Measurements from ENCODE around the gene DZIP1L. TPM values are rescaled to one million over a fixed set of nuclear protein-coding genes. Genes with fewer than 3 reads are reported as not detected.

Gene DZIP1L
- total RNA-seq, 1 donor from 2014 or later = 4.5 TPM

DNA sequence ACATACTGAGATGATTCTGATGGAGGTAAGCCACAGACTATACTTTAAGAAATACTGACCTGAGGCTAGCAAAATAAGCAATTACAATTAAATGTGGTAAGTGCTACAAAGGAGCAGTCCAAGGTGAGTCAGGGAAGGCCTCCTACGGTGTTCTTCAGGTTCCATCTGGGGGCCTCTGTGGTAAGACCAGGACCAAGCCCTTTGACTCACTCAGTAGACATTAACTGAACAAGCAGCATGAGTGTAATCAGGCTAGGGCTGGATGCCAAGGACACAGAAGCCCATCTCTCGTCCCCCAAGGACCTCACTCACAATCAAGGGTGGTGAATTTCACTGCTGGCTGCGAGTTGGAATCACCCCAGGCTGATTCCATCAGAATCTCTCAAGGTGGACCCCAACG is 37.3 kb downstream of the DZIP1L start:
- FAIRE-seq (no peak), DNase-seq (ENCODE audit: low spot score in 2 of 2) (no peak)

DNA sequence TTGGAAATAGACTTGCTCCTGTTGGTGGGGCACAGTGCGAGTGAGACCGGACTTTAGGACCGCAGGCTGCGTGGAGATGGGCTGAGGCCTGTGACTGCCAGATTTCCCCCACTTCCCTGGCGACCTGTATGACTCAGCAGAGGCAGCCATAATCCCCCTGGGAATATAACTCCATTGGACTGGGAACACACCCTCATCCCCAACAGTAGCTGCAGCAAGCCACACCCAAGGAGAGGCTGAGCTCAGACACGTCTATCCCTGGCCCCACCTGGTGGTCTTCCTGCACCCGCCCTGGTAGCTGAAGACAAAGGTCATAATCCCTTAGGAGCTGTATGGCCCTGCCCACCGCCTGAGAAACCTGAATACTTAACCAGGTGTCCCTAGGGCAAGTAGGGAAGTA is 42.6 kb downstream of the DZIP1L start:
- no peak for DNase-seq (ENCODE audit: low spot score in 2 of 2)
- no peak for FAIRE-seq

DNA sequence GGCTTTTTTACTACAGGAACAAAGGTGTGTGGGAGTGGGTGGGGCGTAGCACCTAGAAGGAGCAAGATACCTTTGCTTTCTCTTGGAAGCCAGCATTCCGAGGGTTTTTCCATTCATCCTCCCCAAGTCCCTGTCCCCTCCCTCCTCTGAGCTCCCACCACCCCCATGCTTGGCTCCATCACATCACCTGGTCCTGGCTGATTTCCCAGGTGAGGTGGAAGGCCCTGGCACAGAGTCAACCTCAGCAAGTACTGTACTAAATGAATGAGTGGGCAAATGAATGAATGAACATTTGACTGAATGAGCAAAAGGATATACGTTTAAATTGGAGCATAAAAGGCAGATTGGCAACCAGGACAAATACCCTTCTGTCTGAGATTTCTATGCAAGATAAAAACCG is 45.4 kb downstream of the DZIP1L start:
- DNase-seq (ENCODE audit: low spot score in 2 of 2) (no peak), FAIRE-seq (no peak)

DNA sequence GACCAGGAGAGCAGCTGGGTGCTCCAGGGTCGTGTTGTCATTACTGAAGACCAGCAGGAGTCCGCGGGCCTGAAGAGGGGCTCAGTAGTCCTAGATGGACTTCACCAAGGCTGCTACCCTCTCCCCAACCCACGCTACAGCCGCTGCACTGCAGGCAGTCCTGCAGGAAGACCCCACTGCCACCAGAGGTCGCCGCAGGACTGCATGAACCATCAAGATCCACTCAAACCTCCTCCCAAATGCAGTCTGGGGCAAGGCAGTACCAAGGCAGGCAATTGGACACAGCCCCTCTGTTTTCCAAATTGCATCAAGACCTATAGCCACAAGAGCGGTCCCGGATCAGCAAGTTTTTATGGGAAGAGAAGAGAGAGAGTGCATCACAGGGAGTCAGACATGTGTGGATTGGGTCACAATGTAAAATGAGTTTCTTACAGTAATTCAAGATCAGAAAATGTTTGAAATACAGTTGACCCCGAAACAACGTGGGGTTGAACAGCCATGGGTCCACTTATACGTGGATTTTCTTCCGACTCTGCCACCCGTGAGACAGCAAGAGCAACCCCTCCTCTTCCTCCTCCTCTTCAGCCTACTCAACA is 46.7 kb downstream of the DZIP1L start:
- FAIRE-seq (no peak), DNase-seq (ENCODE audit: low spot score in 2 of 2) (peak; percentile 40 to 83)

DNA sequence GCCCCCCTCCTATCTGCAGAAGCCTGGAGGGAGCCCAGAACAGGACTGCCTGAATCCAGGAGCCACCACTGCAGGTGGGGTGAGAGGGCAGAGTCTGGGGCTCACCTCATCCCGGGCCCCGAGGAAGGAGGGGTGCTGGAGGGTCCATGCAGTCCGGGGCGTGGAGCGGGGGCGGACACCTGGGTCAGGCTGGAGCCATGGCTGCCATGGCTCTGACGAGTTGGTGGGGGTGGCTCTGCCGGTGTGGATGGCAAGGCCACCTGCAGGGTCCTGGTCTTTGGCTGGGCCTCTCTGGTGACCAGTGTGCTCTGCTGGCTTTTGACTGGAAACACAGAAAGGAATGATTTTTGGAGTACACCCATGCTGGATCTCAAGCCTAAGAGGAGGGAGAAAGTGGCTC is 47.4 kb downstream of the DZIP1L start:
- FAIRE-seq = no peak
- DNase-seq (ENCODE audit: low spot score in 2 of 2) = no peak

DNA sequence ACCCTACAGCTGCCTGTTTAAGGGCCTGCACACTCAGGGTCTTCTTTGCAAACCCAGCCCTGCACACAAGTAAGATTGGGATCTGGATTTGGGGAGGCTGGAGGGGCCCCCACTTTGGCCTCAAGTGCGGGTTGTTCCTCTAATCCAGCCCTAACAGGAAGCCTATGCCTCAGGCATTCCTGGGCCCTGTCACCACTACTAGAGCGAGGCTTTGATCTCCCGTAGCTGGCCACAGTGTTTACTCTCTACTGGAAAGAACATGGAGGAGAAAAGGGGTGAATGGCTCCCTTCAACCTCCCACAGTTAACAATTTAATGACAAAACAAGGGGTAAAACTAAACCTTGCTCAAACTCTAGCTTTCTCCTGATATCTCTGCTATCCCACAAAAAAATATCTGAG is 48.4 kb downstream of the DZIP1L start:
- DNase-seq (ENCODE audit: low spot score in 2 of 2) (no peak), FAIRE-seq (no peak)

DNA sequence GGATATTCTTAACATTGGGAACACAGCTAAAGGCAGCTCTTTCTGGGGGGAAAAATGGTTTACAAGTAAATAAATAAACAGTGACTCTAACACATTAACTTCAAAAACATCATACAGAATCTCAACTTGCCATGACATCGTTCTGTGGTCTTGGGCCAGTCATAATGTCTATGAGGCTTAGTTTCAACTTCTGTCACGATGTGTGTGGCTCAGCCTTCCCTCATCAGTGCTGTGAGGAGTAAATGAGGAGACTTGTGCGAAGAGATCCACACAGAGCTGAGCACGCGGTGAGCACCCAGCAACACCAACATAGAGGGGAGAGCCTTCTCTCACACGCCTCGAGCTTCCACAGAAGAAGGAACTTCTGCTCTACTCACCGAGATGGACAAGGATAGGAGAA is 49.0 kb downstream of the DZIP1L start:
- FAIRE-seq (no peak), DNase-seq (ENCODE audit: low spot score in 2 of 2) (no peak)

DNA sequence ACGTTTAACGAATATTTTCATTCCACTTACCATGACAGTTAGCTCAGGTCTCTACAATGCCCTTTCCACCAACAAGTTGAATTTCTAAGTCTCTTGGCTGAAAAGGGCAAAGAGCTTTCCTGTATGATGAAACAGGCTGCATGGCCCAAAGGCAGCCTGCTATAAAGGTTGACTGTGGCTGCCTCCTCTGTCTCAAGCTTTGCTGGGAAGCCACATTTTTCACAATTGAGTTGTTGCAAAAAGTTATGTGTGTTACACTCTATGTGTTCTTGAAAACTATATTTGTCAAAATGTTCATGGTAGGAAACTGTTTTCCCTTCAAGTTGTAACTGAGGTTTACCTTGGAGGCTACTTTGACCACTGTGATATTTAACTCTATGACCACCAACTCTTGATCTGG is 49.5 kb downstream of the DZIP1L start:
- FAIRE-seq (no peak), DNase-seq (ENCODE audit: low spot score in 2 of 2) (no peak)

DNA sequence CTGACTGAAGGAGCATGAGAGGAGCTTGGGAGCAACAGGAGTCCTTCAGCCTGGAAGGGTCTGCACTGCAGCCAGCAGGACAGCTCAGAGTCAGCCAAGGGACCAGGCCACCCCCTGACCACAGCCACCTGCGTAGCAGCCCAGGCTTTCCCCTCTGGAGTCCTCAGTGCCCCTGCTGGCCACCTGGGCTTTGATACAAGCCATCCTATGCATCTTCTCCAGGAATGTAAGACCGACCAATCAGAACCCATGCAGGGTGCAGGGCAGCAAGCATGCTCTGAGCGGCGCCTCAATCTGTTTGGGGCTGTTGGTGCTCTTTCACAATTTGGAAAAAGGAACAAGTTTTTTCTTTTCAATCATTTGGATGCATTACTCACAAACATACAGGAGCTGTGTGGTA is 52.0 kb downstream of the DZIP1L start:
- FAIRE-seq (no peak), DNase-seq (ENCODE audit: low spot score in 2 of 2) (no peak)

DNA sequence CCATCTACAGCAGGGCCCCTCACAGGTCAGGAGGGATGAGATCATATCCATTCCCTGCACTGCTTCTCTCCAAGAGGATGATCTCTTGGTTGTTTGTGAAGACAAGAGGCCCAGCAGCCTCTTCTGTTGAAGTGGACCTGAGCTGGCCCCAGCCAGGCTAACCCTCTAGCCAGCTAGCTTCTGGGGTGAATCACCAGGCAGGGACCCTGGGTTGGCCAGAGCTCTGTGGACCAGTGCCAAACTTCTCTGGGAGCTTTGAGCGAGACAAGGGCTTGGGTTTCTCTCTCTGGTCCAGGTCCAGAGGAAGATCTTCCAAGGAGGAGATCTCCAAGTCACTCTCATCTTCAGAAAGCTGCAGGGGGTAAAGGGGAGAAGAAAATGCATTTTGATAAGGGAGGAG is 52.8 kb downstream of the DZIP1L start:
- no peak for DNase-seq (ENCODE audit: low spot score in 2 of 2)
- no peak for FAIRE-seq

DNA sequence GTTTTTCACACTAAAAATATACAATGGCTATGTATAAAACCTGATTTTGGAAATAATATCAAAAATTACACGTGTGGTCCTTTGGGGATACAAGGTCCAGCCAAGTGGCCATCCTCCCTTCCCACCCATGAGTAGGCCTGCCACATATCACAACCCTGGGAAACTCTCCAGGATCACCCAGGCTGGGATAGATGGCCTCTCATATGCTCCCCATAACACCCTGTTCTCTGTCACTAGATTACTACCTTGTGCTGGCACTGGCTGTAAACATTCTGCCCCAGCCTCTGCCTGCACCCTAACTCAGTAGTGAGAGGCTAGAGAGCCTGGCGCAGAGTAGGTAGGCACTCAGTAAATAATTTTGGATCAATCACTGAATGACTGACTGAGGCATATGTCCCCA is 53.4 kb downstream of the DZIP1L start:
- FAIRE-seq = no peak
- no peak for DNase-seq (ENCODE audit: low spot score in 2 of 2)

DNA sequence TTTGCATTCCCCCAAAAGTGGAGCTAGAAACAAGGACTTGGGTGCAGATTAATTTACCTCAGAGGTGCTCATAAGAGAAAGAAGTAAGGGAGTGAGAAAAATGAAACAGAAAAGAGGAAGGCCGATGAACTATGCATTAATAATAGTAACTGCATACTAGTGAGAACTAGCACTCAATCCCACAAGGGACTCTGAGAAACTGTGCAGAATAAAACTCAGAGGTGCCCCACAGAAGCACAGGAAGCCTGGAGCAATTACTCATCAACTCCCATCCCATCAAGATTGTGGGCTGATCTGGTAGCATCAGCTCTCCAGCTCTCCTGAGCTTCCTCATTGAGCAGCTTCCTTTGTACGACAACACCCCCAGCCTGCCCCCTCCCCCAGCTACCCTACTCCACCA is 54.6 kb downstream of the DZIP1L start:
- DNase-seq (ENCODE audit: low spot score in 2 of 2) = no peak
- no peak for FAIRE-seq

DNA sequence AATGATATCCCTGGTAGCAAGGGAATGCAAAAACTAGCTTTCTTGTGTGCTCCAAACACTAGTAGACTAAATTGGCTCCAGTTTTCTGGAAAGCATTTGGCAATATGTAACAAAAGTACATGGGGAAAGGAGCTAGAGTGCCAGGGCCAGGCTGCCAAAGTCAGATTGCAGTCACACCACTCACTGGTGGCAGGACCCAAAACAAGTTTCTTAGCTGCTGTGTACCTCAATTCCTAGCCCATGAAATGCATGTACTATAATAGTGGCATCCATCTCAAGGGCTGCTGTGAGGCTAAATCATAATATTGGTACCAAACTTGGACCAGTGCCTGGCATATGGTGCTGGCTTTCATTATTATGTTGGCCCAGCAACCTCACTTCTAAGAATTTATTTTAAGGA is 56.1 kb downstream of the DZIP1L start:
- DNase-seq (ENCODE audit: low spot score in 2 of 2) (no peak), FAIRE-seq (no peak)

DNA sequence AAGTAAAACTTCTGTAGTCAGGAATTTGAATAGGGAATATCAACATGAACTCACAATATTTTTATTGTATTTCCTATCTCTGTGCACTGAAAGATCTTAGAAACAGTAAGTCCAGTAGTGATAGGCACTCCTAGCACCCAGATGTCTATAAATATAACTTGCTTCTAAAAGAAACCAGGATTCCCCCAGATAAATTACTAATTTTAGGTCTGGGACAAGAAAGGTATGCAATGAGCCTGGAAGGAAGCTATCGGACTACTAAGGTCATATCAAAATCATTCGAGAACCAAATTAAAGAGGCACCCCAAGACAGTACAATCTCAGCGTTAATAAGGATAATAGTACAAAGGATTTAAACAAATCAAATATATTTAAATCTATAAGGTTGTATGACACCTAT is 58.0 kb downstream of the DZIP1L start:
- no peak for FAIRE-seq
- no peak for DNase-seq (ENCODE audit: low spot score in 2 of 2)

DNA sequence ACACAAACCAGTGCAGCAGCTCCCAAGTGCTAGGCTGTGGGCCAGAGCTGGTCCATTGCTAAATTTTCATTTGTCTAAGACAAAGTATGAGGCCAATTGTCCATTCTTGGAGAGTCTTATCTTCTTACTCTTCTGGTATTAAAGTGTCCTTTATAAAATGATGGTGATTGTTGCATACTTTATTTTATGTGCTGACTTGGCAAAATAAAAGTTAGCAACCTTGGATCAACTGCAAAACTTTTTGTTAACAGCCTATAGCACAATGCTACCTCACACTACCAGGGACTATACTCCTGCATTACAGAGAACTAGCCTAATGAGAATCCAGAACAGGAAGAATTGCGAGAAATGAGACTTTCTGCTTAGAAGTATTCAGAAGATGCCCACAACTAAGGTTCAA is 61.4 kb downstream of the DZIP1L start:
- FAIRE-seq = no peak
- no peak for DNase-seq (ENCODE audit: low spot score in 2 of 2)

DNA sequence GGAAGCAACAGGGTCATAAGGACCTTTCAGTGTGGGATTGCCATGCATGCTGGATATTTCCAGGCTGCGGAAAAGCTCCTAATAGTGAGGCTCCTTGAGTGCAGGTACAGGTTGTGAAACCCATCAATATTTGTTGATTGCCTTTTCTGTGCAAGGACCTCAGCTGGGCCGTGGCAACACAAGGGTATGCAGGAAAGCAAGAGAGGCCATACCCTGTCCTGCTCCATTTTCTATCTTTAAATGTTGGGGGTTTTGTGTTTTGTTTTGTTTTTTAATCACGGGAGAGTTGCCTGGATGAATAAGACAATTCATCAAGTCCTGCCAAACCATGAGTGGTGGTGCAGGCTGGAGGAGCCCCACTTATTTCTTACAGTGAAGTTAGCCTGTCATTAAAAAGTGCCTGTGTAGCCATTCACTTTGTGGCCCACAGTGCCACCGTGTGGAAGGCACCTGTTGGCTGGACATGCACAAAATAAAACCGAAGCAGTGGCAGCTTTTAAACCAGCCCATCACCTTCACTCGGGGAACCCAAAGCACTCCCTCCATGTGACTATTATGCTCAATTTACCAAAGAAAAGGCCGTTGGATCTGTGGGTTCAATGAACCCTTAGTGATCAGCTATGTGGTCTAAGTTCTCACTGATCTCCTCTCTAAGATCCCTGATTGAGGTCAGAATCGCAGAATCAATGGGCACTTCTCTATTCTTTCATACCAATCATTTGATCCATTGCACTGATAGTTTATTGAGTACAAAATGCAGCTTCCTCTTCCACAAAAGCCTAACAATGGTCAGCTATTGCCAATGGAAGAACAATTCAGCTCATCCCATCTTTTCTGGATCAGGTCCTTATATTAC is 63.2 kb downstream of the DZIP1L start:
- DNase-seq (ENCODE audit: low spot score in 2 of 2) = no peak
- no peak for FAIRE-seq

DNA sequence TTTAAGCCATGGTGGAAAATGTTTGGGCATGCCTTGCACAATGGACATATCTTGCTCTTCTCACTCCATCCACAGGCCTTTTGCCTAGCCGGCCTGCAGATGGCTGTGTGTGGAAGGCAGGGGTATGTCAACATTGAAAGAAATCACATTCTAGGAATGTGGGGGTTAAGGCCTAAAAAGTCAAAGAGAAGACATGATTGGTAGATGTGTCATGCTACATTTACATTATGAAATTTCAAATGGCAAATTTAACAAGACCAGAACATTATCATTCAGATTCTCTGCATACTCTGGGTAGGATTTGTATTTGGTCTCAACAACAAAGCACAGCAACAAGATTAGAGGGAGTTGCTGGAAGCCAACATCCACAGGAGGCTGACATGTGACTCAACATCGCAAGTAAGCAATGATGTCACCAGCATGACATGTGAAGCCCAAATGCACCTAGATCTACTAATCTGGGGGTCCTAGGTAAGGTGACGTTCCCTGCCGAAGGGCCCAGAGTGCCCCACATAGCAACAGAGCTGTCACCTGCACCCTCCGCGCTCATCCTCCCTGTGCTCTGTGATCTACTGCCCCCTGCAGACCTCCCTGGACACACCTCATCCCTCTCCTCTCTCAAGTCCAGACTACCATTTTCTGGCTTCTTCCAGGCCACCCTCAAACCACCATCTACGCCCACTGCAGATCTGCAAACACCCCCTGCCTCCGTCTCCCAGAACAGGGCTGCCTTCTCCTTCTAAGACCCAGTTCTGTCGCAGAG is 66.1 kb downstream of the DZIP1L start:
- FAIRE-seq = no peak
- no peak for DNase-seq (ENCODE audit: low spot score in 2 of 2)

DNA sequence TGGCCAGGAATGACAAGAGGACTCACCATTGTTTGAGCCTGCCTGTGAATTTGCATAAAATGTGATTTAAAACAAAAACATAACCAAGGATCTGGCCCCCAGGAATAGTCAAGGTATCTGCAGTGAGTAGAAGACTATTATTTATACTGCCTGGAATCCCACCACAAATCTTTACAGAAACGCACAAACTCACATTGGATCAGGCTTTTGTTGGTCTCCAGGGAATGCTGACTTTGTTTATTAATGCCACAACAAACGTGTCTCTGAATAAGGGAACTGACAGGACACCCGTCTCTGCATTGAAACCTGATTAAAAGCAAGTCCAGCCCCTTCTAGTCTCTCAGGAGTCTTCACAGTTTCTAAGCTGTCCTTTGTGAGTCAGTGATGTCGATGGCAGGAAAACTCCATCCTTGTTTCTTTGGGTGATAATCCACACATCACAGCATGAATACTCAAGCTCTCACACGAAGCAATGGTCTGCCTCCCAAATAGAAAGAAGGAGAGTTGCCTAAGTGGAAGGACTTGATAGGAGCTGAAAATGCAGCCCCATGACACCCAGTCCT is 67.7 kb downstream of the DZIP1L start:
- no peak for FAIRE-seq
- no peak for DNase-seq (ENCODE audit: low spot score in 2 of 2)

DNA sequence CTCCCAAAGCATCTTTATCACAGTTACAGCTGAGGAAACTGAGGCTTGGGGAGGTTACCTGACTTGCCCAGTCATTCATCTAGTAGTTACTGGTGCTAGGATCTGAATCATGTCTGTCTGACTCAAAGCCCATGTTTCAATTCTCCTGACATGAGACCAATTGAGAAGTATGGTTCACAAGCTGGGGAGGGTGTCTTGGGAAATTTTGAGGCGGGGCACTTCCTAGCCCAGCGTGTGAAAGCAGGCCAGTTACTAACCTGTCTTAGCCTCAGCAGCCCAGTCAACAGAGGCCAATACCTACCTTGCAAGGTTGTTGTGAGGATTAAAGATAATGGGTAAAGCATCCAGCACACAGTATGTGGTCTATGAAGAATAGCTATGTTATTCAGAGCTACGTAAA is 68.5 kb downstream of the DZIP1L start:
- DNase-seq (ENCODE audit: low spot score in 2 of 2) (no peak), FAIRE-seq (no peak)

DNA sequence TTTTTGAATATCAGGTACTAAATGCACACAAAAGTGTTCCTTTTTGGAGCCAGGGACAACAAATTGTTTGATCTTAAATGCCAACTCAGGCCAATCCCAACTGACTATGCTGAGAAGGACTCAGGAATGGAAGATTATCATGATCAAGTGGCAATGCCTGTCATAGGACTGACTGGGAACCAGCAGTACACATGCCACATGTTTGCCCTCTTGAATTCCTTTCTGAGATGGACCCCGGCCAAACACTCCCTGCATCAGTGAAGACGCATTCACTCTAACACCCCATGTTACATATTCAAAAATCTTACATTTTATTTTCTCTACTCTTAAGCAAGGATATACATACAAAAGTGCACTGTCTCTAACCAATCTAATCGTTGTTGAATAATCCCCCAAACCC is 69.3 kb downstream of the DZIP1L start:
- DNase-seq (ENCODE audit: low spot score in 2 of 2) (no peak), FAIRE-seq (no peak)

DNA sequence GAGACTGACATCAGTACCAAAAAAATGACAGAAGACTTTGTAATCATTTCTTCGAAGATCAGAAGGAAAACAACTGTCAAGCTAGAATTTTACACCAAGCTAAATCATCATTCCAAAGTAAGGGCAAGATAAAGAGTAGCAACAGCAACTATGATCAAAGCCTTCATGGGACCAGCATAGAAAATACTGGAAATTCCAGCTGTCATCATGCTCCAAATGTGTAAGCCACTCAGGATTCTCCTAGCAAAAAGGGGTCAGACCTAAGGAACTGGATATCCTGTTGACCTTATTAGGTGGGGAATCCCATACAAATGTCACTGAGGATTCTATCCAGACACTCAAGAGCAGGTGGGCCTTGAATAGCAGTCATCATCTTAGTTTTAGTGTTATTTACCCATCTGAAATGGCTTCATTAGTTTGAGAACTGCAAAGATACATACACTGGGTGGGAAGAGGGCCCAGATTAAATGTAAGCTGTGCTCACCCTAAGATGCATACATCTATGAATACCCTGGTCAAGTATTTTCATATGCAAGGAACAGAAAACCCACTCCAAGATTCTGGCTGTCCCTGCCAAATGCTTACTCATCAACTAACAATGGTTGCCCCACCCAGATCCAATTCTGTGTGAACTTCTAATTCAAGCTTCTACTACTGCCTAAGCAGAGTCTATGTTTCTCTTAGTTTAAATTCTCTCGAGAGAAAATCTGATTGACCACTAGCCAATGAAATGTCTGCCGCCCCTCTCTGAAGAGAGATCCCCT is 72.0 kb downstream of the DZIP1L start:
- FAIRE-seq = no peak

More for the DNA sequence above, 72.0 kb downstream of the DZIP1L start:
- no peak for DNase-seq (ENCODE audit: low spot score in 2 of 2)

Measured in frontal cortex (tissue), 4 donors.